Nephron (organoid): ENCODE data around the gene RAB20.

ENCODE experiments used
- H3K27ac Mint-ChIP-seq, 3 experiments: 2 replicates each; pipeline ENCODE4 v1.8.0; 2020; ENCODE audit warnings: mixed read lengths in 3 of 3, mild to moderate bottlenecking in 2 of 3, moderate library complexity in 1 of 3
- H3K27me3 Mint-ChIP-seq: 2 replicates; pipeline ENCODE4 v1.8.0; 2021; ENCODE audit warnings: low read depth, mild to moderate bottlenecking, moderate library complexity, mixed read lengths
- H3K36me3 Mint-ChIP-seq: 2 replicates; pipeline ENCODE4 v1.8.0; 2020; ENCODE audit warnings: low read depth, mixed read lengths
- H3K4me1 Mint-ChIP-seq: 2 replicates; pipeline ENCODE4 v1.8.0; 2020; ENCODE audit warnings: mixed read lengths
- H3K4me3 Mint-ChIP-seq, 3 experiments: 2 replicates each; pipeline ENCODE4 v1.8.0; 2020; ENCODE audit warnings: mild to moderate bottlenecking in 3 of 3, mixed read lengths in 3 of 3, moderate library complexity in 2 of 3
- H3K9me3 Mint-ChIP-seq: 2 replicates; pipeline ENCODE4 v1.8.0; 2020; ENCODE audit warnings: mixed read lengths
- CTCF ChIP-seq, 3 experiments: fragments of 200-600 bp; sonication (generic); IDR thresholded peaks; one replicate each; pipeline ENCODE4 v1.5.0; 2021; ENCODE audit warnings: antibody characterized with exemption in 3 of 3; ENCODE audit not compliant: unreplicated experiment in 3 of 3

Gene RAB20

DNA sequence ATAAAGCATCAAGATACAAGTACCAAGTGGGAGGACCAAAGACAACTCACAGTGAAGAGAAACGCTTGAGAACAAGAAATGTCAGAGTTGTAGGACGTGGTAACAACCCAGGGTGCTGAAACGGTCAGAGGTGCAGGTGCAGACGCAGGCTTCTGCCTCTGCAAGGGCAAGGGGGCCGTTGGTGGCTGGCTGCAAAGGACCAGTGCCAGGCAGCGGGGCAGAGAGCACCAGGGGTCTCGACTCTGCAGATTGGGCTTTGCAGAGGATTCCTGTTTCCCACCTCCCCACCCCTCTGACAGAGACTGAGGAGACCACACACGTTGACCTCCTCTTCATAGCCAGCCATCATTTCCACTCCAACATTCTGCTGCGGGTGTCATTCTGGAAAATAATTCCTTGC lies 38.3 kb downstream of the RAB20 start:
- Mint-ChIP-seq H3K4me3 (no peak overlapping the region), H3K9me3 (no peaks in the 10 kb centered on the region), H3K27me3 (no peaks in the 10 kb centered on the region), H3K27ac (no peak overlapping the region), H3K4me1 (peaks cover 6% of the 10 kb centered on the region), H3K36me3 (no peaks in the 10 kb centered on the region)
- TF ChIP-seq CTCF (IDR thresholded peaks at IDR 0.05; ENCODE audit: unreplicated experiment in 3 of 3), result no peak

DNA sequence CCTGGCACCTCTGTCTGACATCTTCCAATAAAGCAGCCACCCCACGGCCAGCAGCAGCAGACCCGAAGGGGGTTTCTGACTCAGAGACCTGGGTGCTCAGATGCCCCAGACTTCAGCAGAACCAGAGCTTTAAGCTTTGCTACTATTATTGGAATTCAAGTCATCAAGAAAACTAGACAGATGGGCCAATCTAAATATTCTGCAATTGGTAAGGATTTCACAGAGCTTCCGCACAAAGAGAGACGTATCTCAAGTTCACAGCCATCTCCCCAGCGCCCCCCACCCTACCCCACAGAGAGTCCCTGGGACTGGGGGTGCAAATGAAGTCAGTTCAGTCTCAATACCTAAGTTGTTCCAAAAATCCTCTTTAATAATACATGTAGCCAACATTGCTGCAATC lies 38.8 kb downstream of the RAB20 start:
- Mint-ChIP-seq H3K36me3 (no peaks in the 10 kb centered on the region), H3K27ac (no peak overlapping the region), H3K4me3 (no peak overlapping the region), H3K27me3 (no peaks in the 10 kb centered on the region), H3K4me1 (peaks cover 6% of the 10 kb centered on the region), H3K9me3 (no peaks in the 10 kb centered on the region)
- no peak for TF ChIP-seq CTCF (IDR thresholded peaks at IDR 0.05; ENCODE audit: unreplicated experiment in 3 of 3)

DNA sequence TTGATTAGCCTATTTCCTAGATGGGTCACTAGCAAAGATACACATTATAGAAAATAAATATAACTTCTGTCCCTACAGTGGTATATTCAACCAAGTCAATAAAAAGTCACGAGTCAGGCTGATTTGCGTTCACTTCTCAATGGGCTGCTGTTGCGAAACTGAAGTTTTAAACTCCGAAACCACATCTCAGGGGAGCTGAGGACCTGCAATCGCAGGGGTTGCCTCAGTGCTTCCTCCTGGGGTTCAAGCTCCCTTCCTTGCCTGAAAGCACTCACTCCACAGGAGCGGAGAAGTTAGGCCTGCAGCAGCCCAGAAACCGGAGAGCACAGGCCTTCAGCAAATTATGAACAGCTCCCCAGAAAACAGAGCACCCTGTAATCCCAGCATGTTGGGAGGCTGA lies 39.6 kb downstream of the RAB20 start:
- Mint-ChIP-seq H3K4me3 (no peak overlapping the region), H3K27ac (no peak overlapping the region), H3K36me3 (no peaks in the 10 kb centered on the region), H3K9me3 (no peaks in the 10 kb centered on the region), H3K4me1 (peaks cover 6% of the 10 kb centered on the region), H3K27me3 (no peaks in the 10 kb centered on the region)
- no peak for TF ChIP-seq CTCF (IDR thresholded peaks at IDR 0.05; ENCODE audit: unreplicated experiment in 3 of 3)

- no peak for TF ChIP-seq CTCF (IDR thresholded peaks at IDR 0.05; ENCODE audit: unreplicated experiment in 3 of 3)
- Mint-ChIP-seq H3K4me3 (no peak overlapping the region), H3K4me1 (peaks cover 6% of the 10 kb centered on the region), H3K27ac (no peak overlapping the region), H3K9me3 (no peaks in the 10 kb centered on the region), H3K36me3 (no peaks in the 10 kb centered on the region), H3K27me3 (no peaks in the 10 kb centered on the region)
Observed at GRCh38 chr13:110521296-110521680, 40.2 kb downstream of the RAB20 start.

- H3K4me1 Mint-ChIP-seq, result peaks cover 6% of the 10 kb centered on the region
- no peak overlapping the region for H3K27ac Mint-ChIP-seq
- H3K36me3 Mint-ChIP-seq, result no peaks in the 10 kb centered on the region
- no peaks in the 10 kb centered on the region for H3K27me3 Mint-ChIP-seq
- H3K9me3 Mint-ChIP-seq, result no peaks in the 10 kb centered on the region
- H3K4me3 Mint-ChIP-seq, result no peak overlapping the region
- TF ChIP-seq CTCF (IDR thresholded peaks at IDR 0.05; ENCODE audit: unreplicated experiment in 3 of 3), result no peak
Observed at GRCh38 chr13:110520431-110521295, 40.9 kb downstream of the RAB20 start.

DNA sequence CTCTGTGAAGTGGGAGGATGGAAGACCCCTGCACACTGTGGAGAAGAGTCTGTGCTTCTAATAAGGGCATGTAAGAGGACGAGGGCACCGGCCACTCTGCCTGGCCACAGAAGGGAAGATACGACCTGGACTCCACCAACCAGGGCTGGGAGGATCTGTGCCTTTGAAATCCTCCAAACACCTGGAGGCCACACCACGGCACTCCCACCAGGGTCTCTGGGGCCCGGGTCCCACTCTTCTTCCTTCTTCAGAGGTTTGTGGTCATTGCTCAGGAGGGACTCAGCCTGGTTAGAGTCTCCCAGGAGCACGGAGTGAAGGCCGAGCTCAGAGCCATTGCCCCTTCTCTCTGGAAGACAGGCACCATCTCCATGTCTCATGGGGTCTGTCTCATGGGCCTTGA lies 42.0 kb downstream of the RAB20 start:
- no peak overlapping the region for H3K4me3 Mint-ChIP-seq
- TF ChIP-seq CTCF (IDR thresholded peaks at IDR 0.05; ENCODE audit: unreplicated experiment in 3 of 3), result no peak
- H3K9me3 Mint-ChIP-seq, result no peaks in the 10 kb centered on the region
- H3K27me3 Mint-ChIP-seq, result no peaks in the 10 kb centered on the region
- no peak overlapping the region for H3K27ac Mint-ChIP-seq
- peaks cover 8% of the 10 kb centered on the region for H3K36me3 Mint-ChIP-seq
- peaks cover 4% of the 10 kb centered on the region for H3K4me1 Mint-ChIP-seq
